K562 (cell line): ENCODE measurements around the gene NUP43. TPM values are rescaled to one million over a fixed set of nuclear protein-coding genes. Genes with fewer than 3 reads are reported as not detected.

Source experiments
- ETS1 ChIP-seq: conservative IDR thresholded peaks from 2 replicates; pipeline ENCODE4 v1.6.1; 2011; ENCODE audit warnings: low read depth, mild to moderate bottlenecking, low read length; ENCODE audit not compliant: control insufficient read depth
- HMGXB4 ChIP-seq: sonication (generic); formaldehyde crosslinking; IDR thresholded peaks from 2 replicates; pipeline ENCODE4 v1.8.1; 2023; ENCODE audit warnings: mild to moderate bottlenecking, missing genetic modification reagents
- MEF2D ChIP-seq: conservative IDR thresholded peaks from 2 replicates; pipeline ENCODE4 v1.6.1; 2016; ENCODE audit warnings: low read depth, missing genetic modification characterization, missing compliant biosample characterization
- NR4A1 ChIP-seq, 2 experiments: fragments of 250-450 bp in 1 of 2; fragments of 450-650 bp in 1 of 2; sonication (Bioruptor Pico) in 1 of 2; IDR thresholded peaks; 2 replicates each; pipeline versions ENCODE4 v1.4.0 to v1.6.1; 2016 to 2020; ENCODE audit warnings: mild to moderate bottlenecking in 2 of 2, missing compliant biosample characterization in 1 of 2, missing genetic modification characterization in 1 of 2, moderate library complexity in 1 of 2
- POLR2B ChIP-seq: fragments of 450-650 bp; IDR thresholded peaks from 2 replicates; pipeline ENCODE4 v1.6.1; 2018; ENCODE audit warnings: low read depth; ENCODE audit not compliant: partially characterized antibody
- PRDM10 ChIP-seq: fragments of 450-650 bp; IDR thresholded peaks from 2 replicates; pipeline ENCODE4 v1.6.1; 2018; ENCODE audit not compliant: partially characterized antibody
- SIN3B ChIP-seq: fragments of 450-650 bp; IDR thresholded peaks from 2 replicates; pipeline ENCODE4 v1.6.1; 2017; ENCODE audit warnings: low read depth, mild to moderate bottlenecking, moderate library complexity
- TSHZ1 ChIP-seq: fragments of 250-450 bp; sonication (Bioruptor Pico); IDR thresholded peaks from 2 replicates; pipeline ENCODE4 v1.4.0; 2020; ENCODE audit warnings: mild to moderate bottlenecking, moderate library complexity
- ZBED1 ChIP-seq: IDR thresholded peaks from 2 replicates; pipeline ENCODE4 v1.6.1; 2014
- polyA plus RNA-seq, 8 experiments: library from polyadenylated mRNA; depleted of rRNA in 4 of 8; stranded (reverse) in 5 of 8; unstranded in 3 of 8; fragments of >200 nt; fragmentation: Nextera tagmentation in 2 of 8; fragmentation: Illumina TruSeq in 1 of 8; extraction: Ambion mirVana in 2 of 8; extraction: Trizol in 1 of 8; gene quantifications; 2 replicates each; pipeline versions ENCODE4 v1.2.1 to v1.2.3, GENCODE V29; 2011 to 2014; ENCODE audit warnings: inconsistent platforms in 1 of 8, missing spikeins in 1 of 8
- total RNA-seq, 7 experiments: library from RNA; depleted of rRNA in 6 of 7; stranded (reverse); fragments of >200 nt in 6 of 7; fragmentation: Illumina TruSeq in 2 of 7; extraction: Trizol in 2 of 7; gene quantifications; 2 replicates each; pipeline versions ENCODE4 v1.2.1 to v1.2.3, GENCODE V29; 2011 to 2021; ENCODE audit warnings: low replicate concordance in 1 of 7
- TF ChIP-seq, protein P1 (sequence below): fragments of 450-650 bp; IDR thresholded peaks from one replicate; pipeline ENCODE4 v1.6.1; 2018; ENCODE audit warnings: mild to moderate bottlenecking, moderate library complexity; ENCODE audit not compliant: partially characterized antibody
- TF ChIP-seq, protein P2 (sequence below): fragments of 250-450 bp; sonication (Bioruptor Pico); IDR thresholded peaks from 2 replicates; pipeline ENCODE4 v1.5.0; 2022; ENCODE audit warnings: mild to moderate bottlenecking

The NUP43 gene
- total and polyA plus RNA-seq, 9 of the 15 experiments (the other 6 are each of a cell fraction or from before 2014, with no cell fraction given): 28.9 to 136 (median 67.4) TPM

DNA sequence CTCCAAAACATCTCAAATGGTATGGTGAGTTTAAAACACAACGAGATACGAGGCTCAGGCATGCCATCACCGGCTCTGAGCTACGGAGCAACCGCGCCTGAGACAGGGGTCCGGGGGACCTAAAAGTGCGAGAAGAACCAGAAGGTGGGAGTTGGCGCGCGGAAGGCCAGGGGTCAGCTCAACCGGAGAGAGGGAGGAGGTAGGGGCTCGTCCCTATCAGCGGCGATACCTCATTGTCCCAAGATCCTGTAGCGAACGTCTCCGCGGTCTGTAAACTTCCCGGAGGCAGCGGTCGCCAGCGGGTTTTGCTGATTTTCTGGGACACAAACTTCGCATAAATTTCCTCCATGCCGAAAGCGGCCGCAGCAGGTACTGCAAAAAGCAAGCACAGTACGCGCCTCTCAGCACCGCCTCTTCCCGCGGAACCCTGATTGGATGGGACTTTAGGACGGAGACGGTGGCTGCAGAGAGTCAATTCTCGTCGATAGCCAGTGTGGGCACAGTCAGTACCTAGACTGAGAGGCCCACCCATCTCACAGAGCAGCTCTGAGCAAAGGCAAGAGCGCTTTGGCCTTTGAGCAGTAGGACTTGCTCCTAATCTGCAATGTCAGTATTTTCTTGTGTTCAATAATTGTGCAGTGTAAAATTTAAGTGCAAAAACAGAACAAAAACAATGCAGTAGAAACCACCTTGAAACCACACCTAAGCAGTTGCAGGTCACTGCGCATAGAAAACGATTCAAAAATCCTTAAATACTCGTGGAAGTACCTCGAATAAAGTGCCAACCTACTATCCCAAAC lies at the start of gene NUP43 (continued):
- peak; percentile 42; the same call in 1 of the 2 replicates for TF ChIP-seq ETS1
- TF ChIP-seq POLR2B: peak; percentile 86
- TF ChIP-seq SIN3B: peak; percentile 80; the same call in 1 of the 2 replicates
- TF ChIP-seq HMGXB4 (CRISPR knock-in tag): peak; percentile 94
- 0 out of 2 replicates have a peak, but pooled peaks have one; percentile 24 for TF ChIP-seq MEF2D (tag)
- TF ChIP-seq NR4A1 (CRISPR knock-in tag; IDR thresholded peaks at IDR 0.05): no peak
- no peak for TF ChIP-seq NR4A1 (tag; IDR thresholded peaks at IDR 0.05)
- TF ChIP-seq ZBED1: 0 out of 2 replicates have a peak, but pooled peaks have one; percentile 74
- no peak for TF ChIP-seq TSHZ1
- TF ChIP-seq, protein P1, sequence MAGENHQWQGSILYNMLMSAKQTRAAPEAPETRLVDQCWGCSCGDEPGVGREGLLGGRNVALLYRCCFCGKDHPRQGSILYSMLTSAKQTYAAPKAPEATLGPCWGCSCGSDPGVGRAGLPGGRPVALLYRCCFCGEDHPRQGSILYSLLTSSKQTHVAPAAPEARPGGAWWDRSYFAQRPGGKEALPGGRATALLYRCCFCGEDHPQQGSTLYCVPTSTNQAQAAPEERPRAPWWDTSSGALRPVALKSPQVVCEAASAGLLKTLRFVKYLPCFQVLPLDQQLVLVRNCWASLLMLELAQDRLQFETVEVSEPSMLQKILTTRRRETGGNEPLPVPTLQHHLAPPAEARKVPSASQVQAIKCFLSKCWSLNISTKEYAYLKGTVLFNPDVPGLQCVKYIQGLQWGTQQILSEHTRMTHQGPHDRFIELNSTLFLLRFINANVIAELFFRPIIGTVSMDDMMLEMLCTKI: no peak
- TF ChIP-seq, protein P2, sequence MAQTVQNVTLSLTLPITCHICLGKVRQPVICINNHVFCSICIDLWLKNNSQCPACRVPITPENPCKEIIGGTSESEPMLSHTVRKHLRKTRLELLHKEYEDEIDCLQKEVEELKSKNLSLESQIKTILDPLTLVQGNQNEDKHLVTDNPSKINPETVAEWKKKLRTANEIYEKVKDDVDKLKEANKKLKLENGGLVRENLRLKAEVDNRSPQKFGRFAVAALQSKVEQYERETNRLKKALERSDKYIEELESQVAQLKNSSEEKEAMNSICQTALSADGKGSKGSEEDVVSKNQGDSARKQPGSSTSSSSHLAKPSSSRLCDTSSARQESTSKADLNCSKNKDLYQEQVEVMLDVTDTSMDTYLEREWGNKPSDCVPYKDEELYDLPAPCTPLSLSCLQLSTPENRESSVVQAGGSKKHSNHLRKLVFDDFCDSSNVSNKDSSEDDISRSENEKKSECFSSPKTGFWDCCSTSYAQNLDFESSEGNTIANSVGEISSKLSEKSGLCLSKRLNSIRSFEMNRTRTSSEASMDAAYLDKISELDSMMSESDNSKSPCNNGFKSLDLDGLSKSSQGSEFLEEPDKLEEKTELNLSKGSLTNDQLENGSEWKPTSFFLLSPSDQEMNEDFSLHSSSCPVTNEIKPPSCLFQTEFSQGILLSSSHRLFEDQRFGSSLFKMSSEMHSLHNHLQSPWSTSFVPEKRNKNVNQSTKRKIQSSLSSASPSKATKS (CRISPR knock-in tag): no peak
- peak; percentile 10 for TF ChIP-seq PRDM10
